OCI-LY7 (cell line): Measurements from ENCODE around the gene H1-8. TPM values are rescaled to one million over a fixed set of nuclear protein-coding genes. Genes with fewer than 3 reads are reported as not detected.

Experiments
- BruUV-seq: library from RNA; stranded (reverse); fragments of 400-500 nt; replicated peaks from 2 replicates; lab custom pipeline; 2021; lab: Mats Ljungman, UMichigan
- CTCF ChIA-PET: fragments of 300-600 bp; sonication (Branson Sonifier 250); formaldehyde crosslinking; loops from one replicate; lab custom pipeline; 2022; ENCODE audit warnings: antibody characterized with exemption; ENCODE audit not compliant: unreplicated experiment; lab: Charles Lee
- POLR2A ChIA-PET: fragments of 300-600 bp; sonication (Branson Sonifier 250); formaldehyde crosslinking; loops from one replicate; lab custom pipeline; 2022; ENCODE audit warnings: antibody characterized with exemption; lab: Charles Lee
- DNase-seq: peaks from one replicate; pipeline ENCODE4 v3.0.0-alpha.2; 2015; ENCODE audit warnings: low spot score
- H2AFZ ChIP-seq: fragments of 200-600 bp; sonication (generic), shearing (Covaris generic); 2 replicates; pipeline ENCODE4 v1.6.1; 2014; ENCODE audit warnings: mild to moderate bottlenecking, antibody characterized with exemption, low read length, moderate library complexity
- H3K27ac ChIP-seq: fragments of 200-600 bp; sonication (generic); 2 replicates; pipeline ENCODE4 v1.5.1; 2014; ENCODE audit warnings: mixed run types, low read depth, mild to moderate bottlenecking, moderate library complexity, low read length, inconsistent platforms; ENCODE audit not compliant: poor library complexity, severe bottlenecking
- H3K36me3 ChIP-seq: fragments of 200-600 bp; sonication (generic); 2 replicates; pipeline ENCODE4 v1.6.1; 2014; ENCODE audit warnings: mild to moderate bottlenecking, antibody characterized with exemption, low read length, moderate library complexity, mixed read lengths; ENCODE audit not compliant: insufficient read depth
- H3K4me1 ChIP-seq: fragments of 200-600 bp; sonication (generic); 2 replicates; pipeline ENCODE4 v1.5.1; 2014; ENCODE audit warnings: mild to moderate bottlenecking, low read length; ENCODE audit not compliant: insufficient read depth, poor library complexity, severe bottlenecking
- H3K4me2 ChIP-seq: fragments of 200-600 bp; sonication (generic); 2 replicates; pipeline ENCODE4 v1.6.1; 2014; ENCODE audit warnings: mild to moderate bottlenecking, low read length
- H3K4me3 ChIP-seq: fragments of 200-600 bp; sonication (generic); 2 replicates; pipeline ENCODE4 v1.5.1; 2014; ENCODE audit warnings: mild to moderate bottlenecking, low read depth, low read length; ENCODE audit not compliant: poor library complexity, severe bottlenecking
- H3K79me2 ChIP-seq: fragments of 200-600 bp; sonication (generic); 2 replicates; pipeline ENCODE4 v1.6.1; 2016; ENCODE audit warnings: low read depth, mild to moderate bottlenecking, low read length, moderate library complexity, mixed read lengths; ENCODE audit not compliant: insufficient read depth
- H3K9me2 ChIP-seq: fragments of 200-600 bp; sonication (generic); 2 replicates; pipeline ENCODE4 v1.6.1; 2016; ENCODE audit warnings: mild to moderate bottlenecking, low read length, mixed read lengths; ENCODE audit not compliant: insufficient read depth
- H3K9me3 ChIP-seq: fragments of 200-600 bp; sonication (generic); 2 replicates; pipeline ENCODE4 v1.6.1; 2014; ENCODE audit warnings: mild to moderate bottlenecking, mixed run types, low read length, mixed read lengths
- H4K20me1 ChIP-seq: fragments of 200-600 bp; sonication (generic); 2 replicates; pipeline ENCODE4 v1.6.1; 2014; ENCODE audit warnings: mild to moderate bottlenecking, antibody characterized with exemption, low read length, moderate library complexity, mixed read lengths; ENCODE audit not compliant: insufficient read depth
- CTCF ChIP-seq: fragments of 200-600 bp; sonication (generic); conservative IDR thresholded peaks from 2 replicates; pipeline ENCODE4 v1.5.1; 2014; ENCODE audit warnings: mild to moderate bottlenecking, antibody characterized with exemption, low read length, moderate library complexity, mixed read lengths
- EZH2phosphoT487 ChIP-seq: fragments of 200-600 bp; sonication (generic); IDR thresholded peaks from 2 replicates; pipeline ENCODE4 v1.6.1; 2018; ENCODE audit warnings: low read depth, borderline replicate concordance, mild to moderate bottlenecking, mixed run types, antibody characterized with exemption, low read length, moderate library complexity, mixed read lengths
- intact Hi-C: fragments of 100-400 bp; cut with micrococcal nuclease; formaldehyde crosslinking; loops from one replicate; pipeline ENCODE4 v1.10.0; 2022; ENCODE audit not compliant: unreplicated experiment
- total RNA-seq, 2 experiments: library from RNA; depleted of rRNA in 1 of 2; stranded (reverse); fragments of >200 nt in 1 of 2; shearing (Covaris generic) in 1 of 2; gene quantifications; 2 replicates each; pipeline ENCODE4 v1.2.3, GENCODE V29; 2014 to 2022

H1-8 gene
- total RNA-seq, 2 experiments from 2014 or later, result not detected

- Histone ChIP-seq H3K4me1 (peaks cover 12% of the 10 kb centered on the region), H3K27ac (no peak overlapping the region), H2AFZ (no peak overlapping the region), H3K4me3 (no peak overlapping the region), H3K9me3 (no peaks in the 10 kb centered on the region), H3K36me3 (no peaks in the 10 kb centered on the region), H4K20me1 (no peaks in the 10 kb centered on the region), H3K9me2 (no peaks in the 10 kb centered on the region), H3K4me2 (no peak overlapping the region), H3K79me2 (no peaks in the 10 kb centered on the region)
- TF ChIP-seq EZH2phosphoT487, result no peak
- TF ChIP-seq CTCF, result no peak
- CTCF ChIA-PET, result no interaction called here
- POLR2A ChIA-PET, result interaction anchor here (0.7 kb wide), 1 partner anchor 9 kb away, joined by 4 read pairs; no protein-coding TSS in a partner anchor
- intact Hi-C loops, result no loop called here
- no peak for DNase-seq
- BruUV-seq, result no TSS peak
These were observed 15.7 kb upstream of the H1-8 start for GRCh38 chr3:129527262-129527661.

DNA sequence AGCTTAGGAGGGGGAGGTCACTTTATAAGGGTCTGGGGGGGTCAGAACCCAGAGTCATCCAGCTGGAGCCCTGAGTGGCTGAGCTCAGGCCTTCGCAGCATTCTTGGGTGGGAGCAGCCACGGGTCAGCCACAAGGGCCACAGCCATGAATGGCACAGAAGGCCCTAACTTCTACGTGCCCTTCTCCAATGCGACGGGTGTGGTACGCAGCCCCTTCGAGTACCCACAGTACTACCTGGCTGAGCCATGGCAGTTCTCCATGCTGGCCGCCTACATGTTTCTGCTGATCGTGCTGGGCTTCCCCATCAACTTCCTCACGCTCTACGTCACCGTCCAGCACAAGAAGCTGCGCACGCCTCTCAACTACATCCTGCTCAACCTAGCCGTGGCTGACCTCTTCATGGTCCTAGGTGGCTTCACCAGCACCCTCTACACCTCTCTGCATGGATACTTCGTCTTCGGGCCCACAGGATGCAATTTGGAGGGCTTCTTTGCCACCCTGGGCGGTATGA is 14.3 kb upstream of the H1-8 start, which contains the start of gene RHO:
Gene RHO (plus strand): TSS at position 51 of the 512 bp plus-strand sequence. CDS start 95 bp downstream, at position 146.
- Histone ChIP-seq H3K27ac (no peak within 1 kb of the TSS), H3K9me3 (no peaks in the 10 kb centered on the region), H3K4me3 (no peak within 1 kb of the TSS), H3K36me3 (no peaks in the 10 kb centered on the region), H3K79me2 (no peaks in the 10 kb centered on the region), H2AFZ (no peak within 1 kb of the TSS), H4K20me1 (no peaks in the 10 kb centered on the region), H3K4me1 (peaks cover 12% of the 10 kb centered on the region), H3K9me2 (no peaks in the 10 kb centered on the region), H3K4me2 (no peak within 1 kb of the TSS)
- no TSS peak for BruUV-seq
- POLR2A ChIA-PET, result no interaction called here
- CTCF ChIA-PET, result interaction anchor here (1.0 kb wide), 1 partner anchor 17 kb away, joined by 5 read pairs; no protein-coding TSS in a partner anchor
- intact Hi-C loops, result no loop called here
- DNase-seq, result no peak
- TF ChIP-seq CTCF (no peak), EZH2phosphoT487 (no peak)

DNA sequence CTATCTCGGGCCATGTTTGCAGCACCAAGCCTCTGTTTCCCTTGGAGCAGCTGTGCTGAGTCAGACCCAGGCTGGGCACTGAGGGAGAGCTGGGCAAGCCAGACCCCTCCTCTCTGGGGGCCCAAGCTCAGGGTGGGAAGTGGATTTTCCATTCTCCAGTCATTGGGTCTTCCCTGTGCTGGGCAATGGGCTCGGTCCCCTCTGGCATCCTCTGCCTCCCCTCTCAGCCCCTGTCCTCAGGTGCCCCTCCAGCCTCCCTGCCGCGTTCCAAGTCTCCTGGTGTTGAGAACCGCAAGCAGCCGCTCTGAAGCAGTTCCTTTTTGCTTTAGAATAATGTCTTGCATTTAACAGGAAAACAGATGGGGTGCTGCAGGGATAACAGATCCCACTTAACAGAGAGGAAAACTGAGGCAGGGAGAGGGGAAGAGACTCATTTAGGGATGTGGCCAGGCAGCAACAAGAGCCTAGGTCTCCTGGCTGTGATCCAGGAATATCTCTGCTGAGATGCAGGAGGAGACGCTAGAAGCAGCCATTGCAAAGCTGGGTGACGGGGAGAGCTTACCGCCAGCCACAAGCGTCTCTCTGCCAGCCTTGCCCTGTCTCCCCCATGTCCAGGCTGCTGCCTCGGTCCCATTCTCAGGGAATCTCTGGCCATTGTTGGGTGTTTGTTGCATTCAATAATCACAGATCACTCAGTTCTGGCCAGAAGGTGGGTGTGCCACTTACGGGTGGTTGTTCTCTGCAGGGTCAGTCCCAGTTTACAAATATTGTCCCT is 13.4 kb upstream of the H1-8 start:
- Histone ChIP-seq H3K79me2 (no peaks in the 10 kb centered on the region), H3K36me3 (no peaks in the 10 kb centered on the region), H4K20me1 (no peaks in the 10 kb centered on the region), H3K4me1 (peaks cover 12% of the 10 kb centered on the region), H3K9me3 (no peaks in the 10 kb centered on the region), H3K9me2 (no peaks in the 10 kb centered on the region), H3K27ac (no peak overlapping the region), H2AFZ (no peak overlapping the region), H3K4me2 (no peak overlapping the region), H3K4me3 (no peak overlapping the region)
- DNase-seq, result no peak
- ChIA-PET CTCF (no interaction called here), POLR2A (no interaction called here)
- TF ChIP-seq EZH2phosphoT487 (no peak), CTCF (no peak)
- intact Hi-C loops, result no loop called here
- BruUV-seq, result no TSS peak
